DND-41 (cell line): ENCODE data around the gene DIMT1.

ENCODE experiments used
- ATAC-seq: fragments of 200-7000 bp; cut with Tn5 transposase; 3 replicates; pipeline ENCODE4 v1.9.1; 2021; ENCODE audit warnings: low read depth; ENCODE audit not compliant: insufficient read depth
- DNase-seq: peaks from one replicate; pipeline ENCODE4 v3.0.0-alpha.2; 2020
- H2AFZ ChIP-seq: 2 replicates; pipeline ENCODE4 v1.6.0; 2012; ENCODE audit warnings: low read depth, low read length
- H3K27ac ChIP-seq: 2 replicates; pipeline ENCODE4 v1.5.1; 2012; ENCODE audit warnings: low read length, inconsistent platforms
- H3K27me3 ChIP-seq: fragments of 200-600 bp; sonication (generic); 2 replicates; pipeline ENCODE4 v1.6.0; 2012; ENCODE audit warnings: low read length, mild to moderate bottlenecking, inconsistent platforms; ENCODE audit not compliant: insufficient read depth, poor library complexity
- H3K36me3 ChIP-seq: 2 replicates; pipeline ENCODE4 v1.5.1; 2012; ENCODE audit warnings: low read length, inconsistent platforms; ENCODE audit not compliant: insufficient read depth
- H3K4me1 ChIP-seq: 2 replicates; pipeline ENCODE4 v1.5.1; 2012; ENCODE audit warnings: mild to moderate bottlenecking, low read length; ENCODE audit not compliant: insufficient read depth
- H3K4me2 ChIP-seq: 2 replicates; pipeline ENCODE4 v1.6.0; 2012; ENCODE audit warnings: mild to moderate bottlenecking, moderate library complexity, low read length, inconsistent platforms; ENCODE audit not compliant: insufficient read depth
- H3K4me3 ChIP-seq, 2 experiments: fragments of 200-600 bp in 1 of 2; shearing (Covaris generic) in 1 of 2; 2 replicates each; pipeline ENCODE4 v1.5.1; 2012 to 2016; ENCODE audit warnings: inconsistent platforms in 2 of 2, low read length in 2 of 2, mild to moderate bottlenecking in 2 of 2, low read depth in 1 of 2, moderate library complexity in 1 of 2
- H3K79me2 ChIP-seq: 2 replicates; pipeline ENCODE4 v1.6.0; 2012; ENCODE audit warnings: low read length, inconsistent platforms; ENCODE audit not compliant: insufficient read depth
- H3K9ac ChIP-seq: 2 replicates; pipeline ENCODE4 v1.6.0; 2012; ENCODE audit warnings: low read depth, mild to moderate bottlenecking, inconsistent platforms, low read length, moderate library complexity
- H3K9me3 ChIP-seq: 2 replicates; pipeline ENCODE4 v1.5.1; 2012; ENCODE audit warnings: low read length, moderate library complexity, mild to moderate bottlenecking, inconsistent platforms; ENCODE audit not compliant: insufficient read depth, severe bottlenecking
- H4K20me1 ChIP-seq: 2 replicates; pipeline ENCODE4 v1.6.0; 2012; ENCODE audit warnings: low read length; ENCODE audit not compliant: insufficient read depth
- CTCF ChIP-seq: IDR thresholded peaks from 2 replicates; pipeline ENCODE4 v1.5.1; 2012; ENCODE audit warnings: borderline replicate concordance, low read length, moderate library complexity, mild to moderate bottlenecking; ENCODE audit not compliant: poor library complexity, severe bottlenecking; ENCODE audit errors: extremely low read depth
- EZH2 ChIP-seq: IDR thresholded peaks from 3 replicates; pipeline ENCODE4 v1.6.1; 2012; ENCODE audit warnings: borderline replicate concordance, low read depth, mild to moderate bottlenecking, moderate library complexity, low read length, inconsistent platforms; ENCODE audit not compliant: severe bottlenecking

The DIMT1 gene

GRCh38 chr5:62403411-62404250 is at the start of gene DIMT1:
TSS of gene DIMT1 (minus strand) at chr5:62403905. CDS start at chr5:62403772, 133 bp downstream.
- no peak for TF ChIP-seq EZH2
- TF ChIP-seq CTCF: no peak
- peaks cover 28% of the 10 kb centered on the region for H3K36me3 ChIP-seq
- H3K4me2 ChIP-seq: peak within 1 kb of the TSS; percentile 83
- peak within 1 kb of the TSS; percentile 70 to 85 for H3K4me3 ChIP-seq
- ATAC-seq (peak; percentile 99), DNase-seq (peak; percentile 95)
- no peaks in the 10 kb centered on the region; the same call in 1 of the 2 replicates for H4K20me1 ChIP-seq
- H2AFZ ChIP-seq: peak within 1 kb of the TSS; percentile 100
- H3K4me1 ChIP-seq: peaks cover 23% of the 10 kb centered on the region
- H3K27ac ChIP-seq: peak within 1 kb of the TSS; percentile 97
- no peaks in the 10 kb centered on the region for H3K27me3 ChIP-seq
- H3K79me2 ChIP-seq: peaks cover 25% of the 10 kb centered on the region
- peak within 1 kb of the TSS; percentile 80 for H3K9ac ChIP-seq
- H3K9me3 ChIP-seq: no peaks in the 10 kb centered on the region

GRCh38 chr5:62450259-62450658 is 46.6 kb upstream of the DIMT1 start:
- Histone ChIP-seq H3K9me3 (no peaks in the 10 kb centered on the region), H3K4me2 (no peak overlapping the region), H3K4me3 (no peak overlapping the region), H3K27me3 (no peaks in the 10 kb centered on the region), H4K20me1 (peaks cover 2% of the 10 kb centered on the region; the same call in 1 of the 2 replicates), H3K4me1 (no peaks in the 10 kb centered on the region), H3K79me2 (peaks cover 17% of the 10 kb centered on the region), H3K9ac (no peak overlapping the region), H3K36me3 (peaks cover 54% of the 10 kb centered on the region), H2AFZ (no peak overlapping the region), H3K27ac (no peak overlapping the region)
- TF ChIP-seq EZH2 (no peak), CTCF (no peak)
- DNase-seq (no peak), ATAC-seq (no peak)

GRCh38 chr5:62448528-62448927 is 44.8 kb upstream of the DIMT1 start:
- no peaks in the 10 kb centered on the region for H3K9me3 ChIP-seq
- no peak overlapping the region for H3K9ac ChIP-seq
- no peak overlapping the region for H2AFZ ChIP-seq
- H3K79me2 ChIP-seq: peaks cover 26% of the 10 kb centered on the region
- DNase-seq (no peak), ATAC-seq (no peak)
- no peak for TF ChIP-seq CTCF
- TF ChIP-seq EZH2: no peak
- no peak overlapping the region for H3K4me2 ChIP-seq
- H3K4me3 ChIP-seq: no peak overlapping the region
- H3K27me3 ChIP-seq: no peaks in the 10 kb centered on the region
- no peak overlapping the region for H3K27ac ChIP-seq
- no peaks in the 10 kb centered on the region for H3K4me1 ChIP-seq
- peaks cover 2% of the 10 kb centered on the region; the same call in 1 of the 2 replicates for H4K20me1 ChIP-seq
- H3K36me3 ChIP-seq: peaks cover 58% of the 10 kb centered on the region
